H1 (cell line): ENCODE measurements around the gene CACNG4. TPM values are rescaled to one million over a fixed set of nuclear protein-coding genes. Genes with fewer than 3 reads are reported as not detected.

Experiments used
- BCL11A ChIP-seq, 2 experiments: IDR thresholded peaks; one replicate each; pipeline ENCODE4 v1.6.1; 2011; ENCODE audit warnings: low read depth in 2 of 2, low read length in 2 of 2, mild to moderate bottlenecking in 2 of 2
- BRCA1 ChIP-seq: IDR thresholded peaks from 2 replicates; pipeline ENCODE4 v1.6.1; 2012; ENCODE audit warnings: low read depth, low read length, improper control_type of control experiment
- JUN ChIP-seq: IDR thresholded peaks from 2 replicates; pipeline ENCODE4 v1.6.1; 2011; ENCODE audit warnings: low read depth, mild to moderate bottlenecking, improper control_type of control experiment, low read length
- KDM5A ChIP-seq: fragments of 200-600 bp; IDR thresholded peaks from 2 replicates; pipeline ENCODE4 v1.7.1; 2012; ENCODE audit warnings: mild to moderate bottlenecking, low read length, inconsistent platforms, mixed read lengths
- NRF1 ChIP-seq: IDR thresholded peaks from 2 replicates; pipeline ENCODE4 v1.6.1; 2011; ENCODE audit warnings: mild to moderate bottlenecking, low read depth, low read length, improper control_type of control experiment
- POLR2AphosphoS5 ChIP-seq: IDR thresholded peaks from 2 replicates; pipeline ENCODE4 v1.6.1; 2011; ENCODE audit warnings: low read depth, low read length
- RXRA ChIP-seq: IDR thresholded peaks from 2 replicates; pipeline ENCODE4 v1.6.1; 2011; ENCODE audit warnings: low read depth, mild to moderate bottlenecking, low read length, moderate library complexity; ENCODE audit not compliant: insufficient read depth
- SP1 ChIP-seq: IDR thresholded peaks from 2 replicates; pipeline ENCODE4 v1.6.1; 2011; ENCODE audit warnings: low read depth, low read length
- SP2 ChIP-seq: IDR thresholded peaks from 2 replicates; pipeline ENCODE4 v1.6.1; 2012; ENCODE audit warnings: mild to moderate bottlenecking, low read length, inconsistent platforms
- TAF7 ChIP-seq: optimal IDR thresholded peaks from 2 replicates; pipeline ENCODE3; 2011; ENCODE audit warnings: low read depth, mild to moderate bottlenecking, inconsistent platforms, low read length, moderate library complexity, borderline replicate concordance
- polyA plus RNA-seq, 7 experiments: library from polyadenylated mRNA; depleted of rRNA in 3 of 7; stranded (reverse) in 5 of 7; unstranded in 2 of 7; fragments of >200 nt in 5 of 7; fragments of 200-250 nt in 2 of 7; gene quantifications; 1 replicate in 5 of 7; 2 replicates in 1 of 7; 4 replicates in 1 of 7; pipeline versions ENCODE4 v1.2.1 to v1.2.3, GENCODE V29; 2011 to 2013; ENCODE audit warnings: missing spikeins in 2 of 7, mixed read lengths in 2 of 7
- total RNA-seq: library from RNA; stranded (reverse); fragmentation: NEBNext Ultra II Directional; extraction: Animal tissue kit (Norgen Biotek cat#: 25700); gene quantifications from 2 replicates; pipeline ENCODE4 v1.2.1, GENCODE V29; 2021
- TF ChIP-seq, protein P1 (sequence below): IDR thresholded peaks from 2 replicates; pipeline ENCODE4 v1.6.1; 2012; ENCODE audit warnings: inconsistent platforms

The CACNG4 gene
- total and polyA plus RNA-seq, 2 of the 8 experiments (the other 6 are each of a cell fraction or from before 2014, with no cell fraction given), result 3.6 to 5.6 TPM

DNA sequence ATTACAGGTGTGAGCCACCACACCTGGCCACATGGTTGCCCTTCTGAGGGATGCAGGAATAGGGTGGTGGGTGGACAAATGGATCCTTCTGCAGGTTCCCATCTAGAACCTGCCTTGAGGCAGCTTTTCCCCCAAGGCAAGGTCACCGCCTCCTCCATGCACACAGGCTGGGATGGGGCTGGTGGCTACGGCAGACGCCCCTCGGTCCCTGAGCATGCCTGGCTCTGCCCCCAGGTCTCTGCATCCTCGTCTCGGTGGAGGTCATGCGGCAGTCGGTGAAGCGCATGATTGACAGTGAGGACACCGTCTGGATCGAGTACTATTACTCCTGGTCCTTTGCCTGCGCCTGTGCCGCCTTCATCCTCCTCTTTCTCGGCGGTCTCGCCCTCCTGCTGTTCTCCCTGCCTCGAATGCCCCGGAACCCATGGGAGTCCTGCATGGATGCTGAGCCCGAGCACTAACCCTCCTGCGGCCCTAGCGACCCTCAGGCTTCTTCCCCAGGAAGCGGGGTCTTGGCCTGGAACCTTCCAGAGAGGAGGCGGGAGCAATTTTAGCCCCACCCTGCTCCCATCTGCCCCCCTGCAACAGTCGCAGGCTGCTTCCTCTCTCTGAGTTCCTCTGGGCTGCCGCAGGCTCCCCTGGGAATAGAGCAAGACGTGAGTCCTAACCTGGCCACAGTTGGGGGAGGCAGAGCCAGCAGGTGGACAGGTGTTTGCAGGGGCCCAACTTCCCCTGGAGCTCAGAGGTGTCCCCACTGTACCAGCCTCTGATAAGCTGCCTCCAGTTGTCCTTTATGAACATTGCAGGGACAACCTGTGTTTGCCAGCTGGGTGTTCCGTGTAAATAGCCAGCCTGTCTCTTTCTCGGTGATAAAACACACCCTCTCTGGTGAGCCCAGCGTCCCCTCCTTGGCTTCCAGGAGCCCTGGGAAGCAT lies 91.6 kb downstream of the CACNG4 start (continued):
- TF ChIP-seq, protein P1, sequence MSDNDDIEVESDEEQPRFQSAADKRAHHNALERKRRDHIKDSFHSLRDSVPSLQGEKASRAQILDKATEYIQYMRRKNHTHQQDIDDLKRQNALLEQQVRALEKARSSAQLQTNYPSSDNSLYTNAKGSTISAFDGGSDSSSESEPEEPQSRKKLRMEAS, result no peak
- no peak for TF ChIP-seq KDM5A
- no peak for TF ChIP-seq POLR2AphosphoS5
- TF ChIP-seq NRF1, result no peak
- TF ChIP-seq BRCA1, result no peak
- no peak for TF ChIP-seq SP2
- no peak for TF ChIP-seq JUN
- no peak for TF ChIP-seq TAF7
- TF ChIP-seq SP1, result no peak
- no peak for TF ChIP-seq RXRA
- TF ChIP-seq BCL11A (IDR thresholded peaks at IDR 0.05; ENCODE audit: low read depth in 2 of 2, low read length in 2 of 2), result no peak
